H9 (cell line): ENCODE results near the gene SLC34A1. TPM values are rescaled to one million over a fixed set of nuclear protein-coding genes. Genes with fewer than 3 reads are reported as not detected.

Experiments used
- DNase-seq: peaks from one replicate; pipeline ENCODE4 v3.0.0-alpha.2; 2017
- H2AFZ ChIP-seq: one replicate; pipeline ENCODE4 v1.6.1; 2013; ENCODE audit warnings: mild to moderate bottlenecking, low read length, control low read depth, moderate library complexity
- H2AK5ac ChIP-seq: 2 replicates; pipeline ENCODE4 v1.6.1; 2013; ENCODE audit warnings: low read length, control low read depth, mixed read lengths; ENCODE audit not compliant: insufficient read length
- H2BK120ac ChIP-seq: one replicate; pipeline ENCODE4 v1.6.1; 2013; ENCODE audit warnings: low read depth, mild to moderate bottlenecking, low read length, control low read depth, inconsistent platforms; ENCODE audit not compliant: poor library complexity, severe bottlenecking
- H2BK12ac ChIP-seq: 2 replicates; pipeline ENCODE4 v1.6.1; 2013; ENCODE audit warnings: low read length, control low read depth, mixed read lengths, low read depth; ENCODE audit not compliant: insufficient read length
- H2BK15ac ChIP-seq: 2 replicates; pipeline ENCODE4 v1.6.1; 2013; ENCODE audit warnings: low read depth, low read length, control low read depth
- H2BK20ac ChIP-seq: one replicate; pipeline ENCODE4 v1.6.1; 2013; ENCODE audit warnings: low read depth, mild to moderate bottlenecking, low read length, control low read depth, inconsistent platforms; ENCODE audit not compliant: poor library complexity, severe bottlenecking
- H2BK5ac ChIP-seq: 2 replicates; pipeline ENCODE4 v1.6.1; 2013; ENCODE audit warnings: low read length, control low read depth, mixed read lengths; ENCODE audit not compliant: insufficient read length
- H3K14ac ChIP-seq: 2 replicates; pipeline ENCODE4 v1.6.1; 2013; ENCODE audit warnings: low read length, control low read depth; ENCODE audit not compliant: insufficient read depth
- H3K18ac ChIP-seq: 2 replicates; pipeline ENCODE4 v1.6.1; 2013; ENCODE audit warnings: low read depth, mild to moderate bottlenecking, mixed read lengths, low read length, control low read depth; ENCODE audit not compliant: insufficient read length
- H3K23ac ChIP-seq: 2 replicates; pipeline ENCODE4 v1.6.1; 2013; ENCODE audit warnings: low read length, control low read depth, mixed read lengths, low read depth; ENCODE audit not compliant: insufficient read length
- H3K23me2 ChIP-seq: 2 replicates; pipeline ENCODE4 v1.6.1; 2013; ENCODE audit warnings: low read depth, mild to moderate bottlenecking, mixed read lengths, low read length, control low read depth; ENCODE audit not compliant: insufficient read length, poor library complexity, severe bottlenecking
- H3K27ac ChIP-seq: 2 replicates; pipeline ENCODE4 v1.5.1; 2013; ENCODE audit warnings: low read length, control low read depth, mixed read lengths, low read depth; ENCODE audit not compliant: insufficient read length
- H3K27me3 ChIP-seq: 2 replicates; pipeline ENCODE4 v1.6.1; 2013; ENCODE audit warnings: low read length, control low read depth, inconsistent platforms; ENCODE audit not compliant: insufficient read depth
- H3K4ac ChIP-seq: 2 replicates; pipeline ENCODE4 v1.6.1; 2013; ENCODE audit warnings: low read depth, mild to moderate bottlenecking, control low read depth, inconsistent platforms, low read length, moderate library complexity
- H3K4me1 ChIP-seq: 2 replicates; pipeline ENCODE4 v1.6.1; 2013; ENCODE audit warnings: low read length, control low read depth, inconsistent platforms; ENCODE audit not compliant: insufficient read depth
- H3K4me2 ChIP-seq: 2 replicates; pipeline ENCODE4 v1.6.1; 2013; ENCODE audit warnings: low read length, control low read depth, mixed read lengths; ENCODE audit not compliant: insufficient read length, insufficient read depth
- H3K56ac ChIP-seq: 2 replicates; pipeline ENCODE4 v1.6.1; 2013; ENCODE audit warnings: low read depth, mild to moderate bottlenecking, mixed read lengths, low read length, control low read depth; ENCODE audit not compliant: insufficient read length
- H3K79me1 ChIP-seq: 2 replicates; pipeline ENCODE4 v1.6.1; 2013; ENCODE audit warnings: low read depth, mild to moderate bottlenecking, moderate library complexity, low read length, control low read depth, inconsistent platforms; ENCODE audit not compliant: insufficient read depth, poor library complexity, severe bottlenecking
- H3K79me2 ChIP-seq: 2 replicates; pipeline ENCODE4 v1.6.1; 2013; ENCODE audit warnings: low read length, control low read depth, inconsistent platforms; ENCODE audit not compliant: insufficient read depth
- H3K9ac ChIP-seq: 2 replicates; pipeline ENCODE4 v1.6.1; 2013; ENCODE audit warnings: low read length, control low read depth, mixed read lengths; ENCODE audit not compliant: insufficient read length; ENCODE audit errors: extremely low read depth
- H3K9me3 ChIP-seq: one replicate; pipeline ENCODE4 v1.6.1; 2013; ENCODE audit warnings: low read depth, low read length, inconsistent platforms; ENCODE audit not compliant: control insufficient read depth
- H3T11ph ChIP-seq: one replicate; pipeline ENCODE4 v1.6.1; 2013; ENCODE audit warnings: mild to moderate bottlenecking, low read length, control low read depth, inconsistent platforms
- H4K20me1 ChIP-seq: one replicate; pipeline ENCODE4 v1.6.1; 2013; ENCODE audit not compliant: control insufficient read depth, insufficient read length, insufficient read depth
- H4K5ac ChIP-seq: 2 replicates; pipeline ENCODE4 v1.6.1; 2013; ENCODE audit warnings: low read depth, mild to moderate bottlenecking, mixed read lengths, low read length, control low read depth; ENCODE audit not compliant: insufficient read length
- H4K8ac ChIP-seq: replicated peaks from 2 replicates; pipeline ENCODE4 v1.6.1; 2013; ENCODE audit warnings: low read length, control low read depth, mixed read lengths, low read depth; ENCODE audit not compliant: insufficient read length
- H4K91ac ChIP-seq: 2 replicates; pipeline ENCODE4 v1.6.1; 2013; ENCODE audit warnings: low read depth, mild to moderate bottlenecking, moderate library complexity, mixed read lengths, low read length, control low read depth; ENCODE audit not compliant: insufficient read length
- H3K27ac Mint-ChIP-seq, 3 experiments: 2 replicates in 2 of 3; 3 replicates in 1 of 3; pipeline ENCODE4 v1.8.0; 2020 to 2021; ENCODE audit warnings: mixed read lengths in 3 of 3, mild to moderate bottlenecking in 1 of 3, moderate library complexity in 1 of 3
- H3K27me3 Mint-ChIP-seq: 2 replicates; pipeline ENCODE4 v1.8.0; 2021; ENCODE audit warnings: low read depth, mild to moderate bottlenecking, moderate library complexity, mixed read lengths
- H3K36me3 Mint-ChIP-seq, 3 experiments: 2 replicates in 2 of 3; 3 replicates in 1 of 3; pipeline ENCODE4 v1.8.0; 2020 to 2021; ENCODE audit warnings: low read depth in 3 of 3, mixed read lengths in 3 of 3; ENCODE audit not compliant: insufficient read depth in 1 of 3
- H3K4me1 Mint-ChIP-seq, 2 experiments: 2 replicates each; pipeline ENCODE4 v1.8.0; 2020; ENCODE audit warnings: mixed read lengths in 2 of 2
- H3K4me3 Mint-ChIP-seq, 2 experiments: 2 replicates in 1 of 2; 3 replicates in 1 of 2; pipeline ENCODE4 v1.8.0; 2020 to 2021; ENCODE audit warnings: mild to moderate bottlenecking in 2 of 2, mixed read lengths in 2 of 2, moderate library complexity in 1 of 2
- H3K9me3 Mint-ChIP-seq, 2 experiments: 2 replicates in 1 of 2; 3 replicates in 1 of 2; pipeline ENCODE4 v1.8.0; 2020; ENCODE audit warnings: mild to moderate bottlenecking in 2 of 2, mixed read lengths in 2 of 2, moderate library complexity in 1 of 2
- CTCF ChIP-seq: fragments of 200-600 bp; sonication (generic); conservative IDR thresholded peaks from 3 replicates; pipeline ENCODE4 v1.8.0; 2021; ENCODE audit warnings: antibody characterized with exemption, mild to moderate bottlenecking
- WGBS: extraction: QIAGEN DNeasy Blood & Tissue Kit; methylation state at CpG from one replicate; pipeline ENCODE4 v1.1.7; 2013; ENCODE audit warnings: missing lambda C conversion rate, low lambda C conversion rate, mixed read lengths; ENCODE audit not compliant: insufficient read length; ENCODE audit errors: extremely low coverage; 5-methylcytosine and 5-hydroxymethylcytosine counted together
- total RNA-seq: library from RNA; stranded (reverse); gene quantifications from 2 replicates; pipeline ENCODE4 v1.2.1, GENCODE V29; 2021

The SLC34A1 gene
- total RNA-seq, 1 experiment from 2014 or later, result not detected

- no peak overlapping the region for H3K27ac ChIP-seq
- H4K20me1 ChIP-seq, result peaks cover 2% of the 10 kb centered on the region
- no peak overlapping the region for H3K4me2 ChIP-seq
- no peak overlapping the region for H4K8ac ChIP-seq
- no CpG with 5 or more reads among the region's 25 CpGs for WGBS
- H3K23ac ChIP-seq, result no peak overlapping the region
- H3K18ac ChIP-seq, result no peak overlapping the region
- H2AK5ac ChIP-seq, result no peak overlapping the region
- H3K4me1 ChIP-seq, result no peaks in the 10 kb centered on the region; the same call in 1 of the 2 replicates
- H3K27me3 ChIP-seq, result no peaks in the 10 kb centered on the region
- no peak overlapping the region for H3K4me3 Mint-ChIP-seq
- H3K9me3 ChIP-seq, result no peaks in the 10 kb centered on the region
- no peaks in the 10 kb centered on the region for H3K9me3 Mint-ChIP-seq
- no peak overlapping the region for H2BK120ac ChIP-seq
- peaks cover 6 to 22% of the 10 kb centered on the region in 2 experiments for H3K4me1 Mint-ChIP-seq
- H3T11ph ChIP-seq, result no peak overlapping the region
- no peak overlapping the region for H2BK15ac ChIP-seq
- H4K91ac ChIP-seq, result no peak overlapping the region
- H3K9ac ChIP-seq, result no peak overlapping the region
- no peak overlapping the region for H3K27ac Mint-ChIP-seq
- no peak overlapping the region for H3K56ac ChIP-seq
- no peak overlapping the region for H2BK20ac ChIP-seq
- DNase-seq, result no peak
- TF ChIP-seq CTCF, result no peak
- H3K4ac ChIP-seq, result no peak overlapping the region
- H2BK5ac ChIP-seq, result no peak overlapping the region
- H3K14ac ChIP-seq, result no peak overlapping the region
- H3K79me1 ChIP-seq, result no peaks in the 10 kb centered on the region
- H2BK12ac ChIP-seq, result no peak overlapping the region
- H3K36me3 Mint-ChIP-seq, result peaks cover 12 to 66% (median 56%) of the 10 kb centered on the region in 3 experiments; a peak in 6 of 7 replicates
- peaks cover 1% of the 10 kb centered on the region; the same call in 1 of the 2 replicates for H3K27me3 Mint-ChIP-seq
- H3K23me2 ChIP-seq, result no peaks in the 10 kb centered on the region
- H2AFZ ChIP-seq, result no peak overlapping the region
- no peak overlapping the region for H4K5ac ChIP-seq
- no peaks in the 10 kb centered on the region; the same call in 1 of the 2 replicates for H3K79me2 ChIP-seq
These were observed 48.8 kb downstream of the SLC34A1 start for GRCh38 chr5:177432839-177433657.
